GM19455 (cell line): ENCODE data around the gene SLC2A4RG.

Experiments
- ATAC-seq: cut with Tn5 transposase; IDR thresholded peaks from one replicate; pipeline ENCODE4 v1.9.1; 2021; ENCODE audit not compliant: unreplicated experiment

The SLC2A4RG gene

DNA sequence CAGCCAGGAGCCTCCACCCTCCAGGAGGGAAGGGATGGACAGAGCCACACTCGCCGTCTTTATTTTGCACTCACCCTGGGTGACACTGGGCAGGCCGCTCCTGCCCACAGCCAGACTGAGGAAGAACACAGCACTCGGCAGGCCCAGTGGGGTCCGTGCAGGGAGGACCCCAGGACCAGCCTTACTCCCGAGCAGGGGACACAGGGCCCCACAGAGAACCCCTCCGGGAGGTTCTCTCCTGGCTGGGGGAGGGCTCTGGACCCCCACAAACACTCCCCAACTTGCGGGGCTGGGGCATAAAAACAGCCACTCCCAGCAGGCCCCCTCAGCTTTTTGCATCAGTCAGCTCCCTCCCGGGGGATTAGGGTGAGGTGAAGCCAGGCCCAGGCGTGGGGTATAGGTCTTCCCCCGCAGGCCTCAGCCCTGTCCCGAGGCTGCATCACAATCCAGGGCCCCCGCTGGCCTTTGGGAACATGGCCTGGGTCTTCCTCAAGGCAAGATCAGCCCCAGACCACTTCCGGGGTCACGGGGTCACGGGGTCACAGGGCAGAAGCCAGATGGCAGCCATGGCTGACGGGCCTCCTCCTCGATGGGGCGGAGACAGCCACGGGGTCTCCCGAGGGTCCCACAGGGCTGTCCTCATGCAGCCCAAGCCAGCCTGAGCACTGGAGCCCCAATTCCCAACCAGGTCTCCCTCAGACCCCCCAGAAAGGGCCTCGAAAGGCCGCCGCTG lies 39.9 kb upstream of the SLC2A4RG start:
- ATAC-seq = no peak

DNA sequence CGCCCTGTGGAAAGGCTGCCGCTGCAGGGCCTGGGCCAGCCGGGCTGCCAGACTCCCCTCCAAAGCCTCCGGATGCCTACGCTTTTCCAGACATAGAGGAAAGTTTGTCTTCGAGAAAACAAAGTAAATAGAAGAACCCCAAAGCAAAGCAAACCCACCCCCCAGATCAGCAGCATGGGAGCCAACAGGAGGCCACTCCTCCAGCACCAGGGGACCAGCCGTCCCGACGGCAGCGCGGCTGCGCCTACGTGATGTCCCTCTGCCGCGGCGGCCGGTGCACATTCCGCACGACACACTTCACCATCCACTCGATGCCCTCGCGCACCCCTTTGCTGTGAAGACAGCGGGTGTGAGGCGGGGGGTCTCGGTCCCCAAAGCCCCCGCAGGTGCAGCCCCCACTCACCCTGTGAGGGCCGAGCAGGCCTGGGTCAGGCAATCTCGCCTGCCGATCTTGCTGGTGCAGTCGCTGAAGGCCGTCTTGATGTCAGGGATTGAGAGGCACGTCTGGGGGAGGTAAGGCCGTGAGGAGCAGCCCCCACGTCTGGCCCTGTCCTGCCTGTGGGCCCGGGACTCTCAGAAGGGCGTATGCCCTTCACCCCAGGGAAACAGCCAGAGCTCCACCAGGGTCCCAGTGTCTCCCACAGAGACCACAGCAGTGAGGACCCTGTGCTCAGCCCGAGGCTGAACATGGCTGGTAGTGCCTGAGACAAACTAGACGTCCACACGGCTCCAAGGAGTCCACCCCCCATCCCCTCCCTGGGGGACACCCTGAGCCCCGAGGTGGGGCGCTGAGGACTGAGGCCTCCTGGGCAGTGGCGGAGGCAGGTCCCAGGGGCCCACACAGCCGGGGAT lies 39.2 kb upstream of the SLC2A4RG start:
- ATAC-seq = no peak

DNA sequence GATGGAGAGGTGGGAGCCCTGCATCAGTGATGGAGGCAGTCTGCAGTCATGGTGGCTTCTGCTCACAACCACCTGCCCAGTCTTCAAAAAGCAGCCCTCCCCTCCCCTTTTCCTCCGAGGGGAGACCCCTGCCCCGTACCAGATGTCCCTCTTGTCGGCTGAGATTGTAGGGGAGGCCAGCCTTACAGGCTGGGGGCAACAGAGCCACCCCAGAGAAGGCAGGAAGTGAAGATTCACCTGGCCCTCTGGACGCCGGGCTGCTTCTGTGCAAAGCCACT lies 38.6 kb upstream of the SLC2A4RG start:
- ATAC-seq = no peak

DNA sequence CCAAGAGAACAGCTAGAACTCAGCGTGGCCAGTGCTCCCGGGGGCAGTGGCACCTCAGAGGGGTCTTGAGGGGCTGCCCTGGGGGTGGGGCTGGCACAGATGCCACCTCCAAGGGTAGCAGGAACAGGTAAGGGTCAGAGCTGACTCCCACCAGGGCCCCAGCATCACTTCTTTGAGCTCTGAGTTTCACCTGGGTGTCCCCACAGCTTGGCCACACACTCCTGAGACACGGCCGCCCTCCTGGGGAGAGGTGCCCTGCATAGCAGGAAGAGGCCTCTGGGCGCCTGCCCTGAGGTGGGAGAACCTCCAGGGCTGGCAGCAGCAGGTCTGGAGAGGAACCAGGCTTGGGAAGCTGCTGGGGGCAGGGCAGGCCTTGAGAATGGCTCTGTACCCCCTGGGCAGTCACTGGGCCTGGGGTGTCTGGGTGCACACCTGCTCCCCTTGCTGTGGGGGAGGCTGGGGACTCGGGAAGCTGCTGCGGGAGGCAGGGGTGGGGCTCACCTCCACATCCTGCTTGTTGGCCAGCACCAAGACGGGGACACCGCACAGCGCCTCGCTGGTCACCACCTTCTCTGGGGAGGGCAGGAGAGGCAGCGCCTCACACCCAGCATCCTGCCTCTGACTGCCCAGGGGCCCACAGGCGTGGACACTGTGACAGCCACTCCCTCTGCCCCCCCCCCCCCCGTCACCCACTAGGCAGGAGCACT lies 38.1 kb upstream of the SLC2A4RG start:
- ATAC-seq = no peak

DNA sequence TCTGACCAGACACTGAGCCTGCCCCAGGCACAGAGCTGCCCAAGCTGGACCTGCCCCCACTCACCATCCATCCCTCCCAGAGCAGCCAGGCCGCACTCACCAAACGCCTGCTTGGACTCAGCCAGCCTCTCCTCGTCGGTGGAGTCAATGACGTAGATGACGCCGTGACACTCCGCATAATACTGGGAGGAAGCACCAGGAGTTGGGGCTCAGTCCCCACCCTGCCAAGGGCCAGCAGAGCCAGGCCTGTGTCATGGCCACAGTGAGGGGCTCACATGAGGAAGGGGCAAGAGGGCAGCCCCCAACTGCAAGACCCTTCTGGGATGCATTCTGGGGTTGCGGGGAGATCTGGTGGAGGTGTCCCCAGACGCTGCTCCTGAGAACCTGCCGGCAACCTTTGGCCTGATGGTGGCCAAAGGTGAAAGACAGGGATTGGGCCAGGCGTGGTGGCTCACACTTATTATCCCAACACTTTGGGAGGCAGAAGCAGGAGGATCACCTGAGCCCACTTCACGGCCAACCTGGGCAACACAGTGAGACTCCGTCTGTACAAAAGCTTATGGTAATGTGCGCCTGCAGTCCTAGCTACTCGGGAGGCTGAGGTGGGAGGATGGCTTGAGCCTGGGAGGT lies 37.4 kb upstream of the SLC2A4RG start:
- ATAC-seq = no peak

DNA sequence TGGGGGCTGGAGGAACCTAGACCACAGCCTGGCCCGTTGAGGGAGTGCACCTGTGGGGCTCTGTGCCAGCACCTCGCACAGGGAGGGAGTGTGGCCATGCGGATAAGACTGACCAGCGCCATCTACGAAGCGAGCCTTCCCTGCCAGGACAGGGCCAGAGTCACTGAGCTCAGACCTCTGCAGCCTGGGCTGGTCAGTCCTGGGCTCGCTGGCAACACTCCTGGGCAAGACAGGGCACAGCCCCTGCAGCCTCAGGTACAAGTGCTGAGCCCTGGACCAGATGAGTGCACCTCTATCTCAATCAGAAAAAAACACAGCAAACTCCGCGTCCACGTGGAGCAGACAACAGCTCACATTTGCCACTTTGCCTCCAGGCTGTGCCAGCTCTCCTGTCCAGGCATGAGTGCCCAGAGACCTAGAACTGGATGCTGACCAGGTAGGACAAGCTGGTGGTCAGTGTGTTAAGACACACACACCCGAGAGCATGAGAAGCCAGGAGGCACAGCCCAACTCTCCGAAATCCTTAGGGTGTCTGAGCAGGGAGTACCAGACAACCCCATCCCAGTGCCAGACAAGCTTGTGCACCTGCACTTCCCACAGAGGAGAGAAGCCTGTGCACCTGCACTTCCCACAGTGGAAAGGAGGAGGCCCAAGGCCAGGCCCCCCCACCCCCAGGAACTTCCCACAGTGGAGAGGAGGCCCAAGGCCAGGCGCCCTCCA lies 36.7 kb upstream of the SLC2A4RG start:
- no peak for ATAC-seq

DNA sequence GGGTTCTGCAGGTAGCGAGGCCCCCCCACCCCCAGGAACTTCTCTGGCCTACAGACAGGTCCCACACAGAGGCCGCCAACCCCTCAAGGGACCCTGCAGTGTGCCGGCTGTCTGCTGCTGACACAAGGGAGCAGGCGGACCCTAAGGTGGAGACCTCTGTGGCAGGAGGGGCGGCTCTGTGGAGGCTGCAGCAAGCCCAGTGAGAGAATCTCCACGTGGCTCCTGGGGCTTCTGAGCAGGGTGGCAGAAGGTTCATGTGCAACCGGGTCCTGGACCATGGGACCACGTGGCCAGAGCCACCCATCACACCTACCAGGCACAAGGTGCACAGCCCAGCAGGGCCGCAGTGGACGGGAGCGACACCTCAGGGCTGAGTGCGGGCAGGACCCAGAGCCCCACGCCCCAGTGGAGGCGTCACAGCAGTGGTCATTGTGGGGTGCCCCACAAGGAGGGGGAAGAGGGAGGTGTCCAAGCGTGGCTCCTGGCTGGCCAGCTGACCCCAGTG lies 36.1 kb upstream of the SLC2A4RG start:
- no peak for ATAC-seq

DNA sequence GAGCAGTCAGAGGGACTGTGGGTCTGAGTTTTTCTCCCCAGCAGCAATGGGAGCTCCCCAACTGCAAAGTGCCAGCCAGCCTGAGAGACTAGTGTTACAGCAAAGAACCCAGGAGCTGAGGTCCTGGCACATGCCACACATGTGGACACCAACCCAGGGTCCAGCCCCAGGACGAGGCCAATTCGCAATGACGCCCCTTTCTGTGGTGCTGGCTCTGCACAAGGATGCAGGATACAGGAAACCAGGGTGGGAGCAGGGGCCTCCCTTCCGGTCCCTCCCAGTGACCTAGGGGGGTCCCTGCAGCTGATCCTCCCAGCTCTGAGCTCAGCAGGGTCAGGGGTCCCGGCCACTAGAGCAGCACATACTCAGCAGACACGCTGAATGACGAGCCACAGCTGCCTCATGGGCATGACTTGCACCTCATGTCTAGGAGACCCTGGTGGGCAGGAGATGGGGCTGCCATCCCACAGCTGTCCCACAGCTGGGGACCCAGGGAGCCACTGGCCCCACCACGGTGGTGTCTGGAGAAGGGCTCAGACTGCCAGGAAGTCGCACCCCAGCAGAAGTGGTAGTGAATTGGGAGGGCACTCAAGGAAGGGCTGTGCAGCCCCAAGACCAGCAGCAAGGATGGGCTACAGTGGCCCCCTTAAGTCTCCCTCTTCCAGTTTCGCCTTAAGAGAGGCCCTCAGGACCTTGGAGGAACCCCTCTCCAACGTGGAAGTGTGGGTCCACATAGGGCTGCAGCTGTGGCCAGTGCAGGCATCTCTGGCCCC lies 35.4 kb upstream of the SLC2A4RG start:
- ATAC-seq = no peak

DNA sequence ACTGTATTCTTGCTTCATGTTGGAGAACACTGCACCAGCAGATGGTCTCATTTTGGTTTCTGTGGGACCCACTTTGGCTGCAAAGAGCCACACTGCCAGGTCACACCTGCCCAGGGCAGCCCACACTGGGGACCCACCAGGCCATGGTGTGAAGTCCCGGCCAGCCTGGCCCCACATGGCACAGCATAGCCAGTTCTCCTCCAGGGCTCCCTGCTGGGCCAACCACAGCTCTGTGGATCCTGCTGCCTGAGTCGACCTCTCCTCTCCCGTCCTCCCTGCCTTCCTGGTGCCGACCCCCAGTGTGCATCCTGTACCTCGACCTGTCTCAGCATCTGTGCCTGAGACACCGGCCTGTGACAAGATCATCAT lies 34.8 kb upstream of the SLC2A4RG start:
- ATAC-seq = no peak

DNA sequence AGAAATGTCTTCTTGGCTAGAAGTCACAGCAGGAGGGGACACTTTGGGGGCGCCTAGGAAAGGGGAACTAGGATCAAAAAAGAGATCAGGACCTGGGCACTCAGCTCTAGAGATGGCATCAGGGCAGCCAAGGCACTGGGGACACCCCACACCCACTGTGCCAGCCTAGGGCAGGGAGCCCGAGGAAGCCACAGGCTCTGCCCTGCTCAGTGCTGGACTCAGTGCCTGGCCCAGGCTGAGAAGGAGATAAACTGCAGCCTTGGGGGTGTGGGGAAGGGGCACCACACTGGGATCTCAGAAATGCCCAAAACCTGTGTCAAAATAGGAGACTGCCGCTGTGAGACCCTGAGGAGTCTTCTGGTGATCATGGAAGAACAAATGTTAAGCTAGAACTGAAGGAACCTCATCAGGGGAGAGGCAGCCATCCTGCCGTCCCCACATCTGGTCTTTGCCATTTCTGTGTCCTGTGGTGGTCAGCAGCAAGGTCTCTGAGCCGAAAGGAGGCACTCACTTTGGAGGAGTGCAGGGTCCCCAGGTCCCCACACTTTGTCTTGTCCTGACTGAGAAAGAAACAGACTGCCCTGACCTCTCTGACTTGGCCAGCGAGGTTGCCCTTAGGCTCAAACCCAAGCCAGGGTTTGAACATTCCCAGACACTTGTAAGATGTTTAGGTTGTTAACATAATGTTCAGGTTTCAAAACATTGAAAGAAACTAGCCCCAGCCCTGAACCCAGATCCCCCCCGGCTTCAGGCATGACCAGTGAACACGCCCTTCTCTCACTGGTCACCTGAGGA lies 34.1 kb upstream of the SLC2A4RG start:
- no peak for ATAC-seq

DNA sequence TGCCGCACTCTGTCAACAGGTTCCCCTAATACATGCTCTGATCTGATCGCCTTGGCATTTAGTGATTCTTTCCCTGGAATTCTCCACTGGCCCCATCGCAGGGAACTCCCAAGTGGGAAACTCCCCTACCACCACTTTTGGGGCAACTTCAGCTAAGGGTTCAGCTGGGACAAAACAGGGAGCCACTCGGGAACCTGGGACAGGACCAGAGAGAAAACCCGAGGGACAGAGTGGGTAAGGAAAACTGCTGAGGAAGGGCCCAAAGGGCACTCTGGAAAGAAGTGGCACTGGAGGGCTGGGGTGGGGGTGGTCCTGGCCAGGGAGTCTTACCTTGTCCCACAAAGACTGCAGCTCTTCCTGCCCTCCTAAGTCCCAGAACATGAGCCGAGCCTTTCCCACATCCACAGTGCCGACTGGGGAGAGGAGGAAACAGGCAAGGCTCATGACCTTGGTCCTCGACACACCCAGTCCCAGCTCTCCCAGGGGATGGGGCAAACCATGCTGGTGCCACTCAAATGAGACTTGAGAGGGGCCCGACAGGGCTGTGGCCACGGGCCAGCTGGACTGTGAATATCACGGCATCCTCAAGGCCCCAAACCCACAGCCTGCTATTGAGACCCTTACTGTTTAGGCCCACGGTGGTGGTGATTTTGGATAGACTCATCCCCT lies 33.4 kb upstream of the SLC2A4RG start:
- ATAC-seq = no peak

DNA sequence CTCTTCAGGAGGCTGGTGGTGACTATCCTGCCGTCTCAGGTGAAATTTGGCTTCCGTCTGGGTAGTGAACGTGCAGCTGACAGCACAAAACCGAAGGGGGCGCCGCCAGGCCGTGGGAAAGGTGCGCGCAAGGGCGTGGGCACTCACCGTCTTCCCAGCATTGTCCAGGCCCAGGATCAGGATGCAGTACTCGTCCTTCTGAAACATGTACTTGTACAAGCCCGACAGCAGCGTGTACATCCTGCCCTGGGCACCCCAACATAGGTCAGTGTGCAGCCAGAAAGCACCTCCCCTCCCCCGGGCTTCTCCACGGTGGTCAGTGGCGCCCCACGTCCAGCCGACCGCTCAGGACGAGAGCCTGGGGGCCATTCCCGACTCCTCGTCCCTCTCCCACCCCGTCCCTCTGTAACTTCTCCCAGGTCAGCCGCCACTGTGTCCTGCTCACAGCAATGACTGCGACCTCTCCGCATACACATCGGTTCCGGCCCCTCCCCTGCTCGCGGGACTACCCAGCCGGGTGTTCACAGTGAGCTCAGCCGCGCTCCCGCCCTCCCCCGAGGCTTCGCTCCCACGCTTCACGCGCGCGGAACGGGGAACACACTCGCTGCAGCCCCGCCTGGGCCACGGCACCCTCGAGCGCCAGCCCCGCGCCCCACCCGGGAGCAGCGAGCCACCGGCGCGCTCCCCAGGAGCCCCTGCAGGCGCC lies 32.6 kb upstream of the SLC2A4RG start:
- ATAC-seq = peak; percentile 20

DNA sequence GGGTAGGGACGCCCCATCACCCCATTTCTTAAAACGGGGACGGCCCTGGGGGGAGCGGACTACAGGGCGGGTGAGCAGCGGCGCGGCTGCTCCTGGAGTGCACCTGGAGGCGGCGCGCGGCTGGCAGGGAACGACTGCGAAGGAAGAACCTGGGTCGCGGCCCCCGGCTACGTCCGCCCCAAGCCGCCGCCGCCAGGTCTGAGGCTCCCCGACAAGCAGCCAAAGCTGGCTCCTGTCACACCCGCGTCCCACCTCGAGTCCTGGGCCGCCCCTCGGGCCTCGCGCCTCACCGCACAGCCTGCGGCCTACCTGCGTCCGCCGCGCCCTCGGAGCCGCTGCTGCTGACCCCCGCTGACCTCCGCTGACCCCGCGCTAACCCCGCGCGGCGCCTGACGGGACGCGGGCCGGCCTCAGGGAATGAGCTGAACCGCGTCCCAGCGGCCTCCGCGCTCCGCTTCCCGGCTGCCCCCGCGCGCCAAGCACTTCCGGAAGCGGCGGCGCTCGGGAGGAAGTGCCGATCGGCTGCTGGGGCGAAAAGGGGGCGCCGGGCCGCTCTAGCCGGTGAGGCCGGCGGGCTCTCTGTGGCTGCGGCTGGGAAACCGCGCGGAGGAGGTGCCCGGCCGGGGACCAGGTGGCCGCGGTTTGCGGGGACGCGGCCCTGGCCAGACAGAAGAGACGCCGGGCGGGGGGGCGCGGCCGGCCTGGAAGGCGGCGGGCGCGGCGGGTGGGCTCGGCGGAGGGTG lies 31.8 kb upstream of the SLC2A4RG start, which contains the start of the genes ARFRP1 and ZGPAT:
Gene ARFRP1 (minus strand): TSS at position 419 of the 743 bp plus-strand sequence. CDS start 885 bp downstream, outside the sequence.
Gene ZGPAT (plus strand): TSS at position 482 of the 743 bp plus-strand sequence. CDS start 542 bp downstream, outside the sequence.
- ATAC-seq = peak; percentile 55

DNA sequence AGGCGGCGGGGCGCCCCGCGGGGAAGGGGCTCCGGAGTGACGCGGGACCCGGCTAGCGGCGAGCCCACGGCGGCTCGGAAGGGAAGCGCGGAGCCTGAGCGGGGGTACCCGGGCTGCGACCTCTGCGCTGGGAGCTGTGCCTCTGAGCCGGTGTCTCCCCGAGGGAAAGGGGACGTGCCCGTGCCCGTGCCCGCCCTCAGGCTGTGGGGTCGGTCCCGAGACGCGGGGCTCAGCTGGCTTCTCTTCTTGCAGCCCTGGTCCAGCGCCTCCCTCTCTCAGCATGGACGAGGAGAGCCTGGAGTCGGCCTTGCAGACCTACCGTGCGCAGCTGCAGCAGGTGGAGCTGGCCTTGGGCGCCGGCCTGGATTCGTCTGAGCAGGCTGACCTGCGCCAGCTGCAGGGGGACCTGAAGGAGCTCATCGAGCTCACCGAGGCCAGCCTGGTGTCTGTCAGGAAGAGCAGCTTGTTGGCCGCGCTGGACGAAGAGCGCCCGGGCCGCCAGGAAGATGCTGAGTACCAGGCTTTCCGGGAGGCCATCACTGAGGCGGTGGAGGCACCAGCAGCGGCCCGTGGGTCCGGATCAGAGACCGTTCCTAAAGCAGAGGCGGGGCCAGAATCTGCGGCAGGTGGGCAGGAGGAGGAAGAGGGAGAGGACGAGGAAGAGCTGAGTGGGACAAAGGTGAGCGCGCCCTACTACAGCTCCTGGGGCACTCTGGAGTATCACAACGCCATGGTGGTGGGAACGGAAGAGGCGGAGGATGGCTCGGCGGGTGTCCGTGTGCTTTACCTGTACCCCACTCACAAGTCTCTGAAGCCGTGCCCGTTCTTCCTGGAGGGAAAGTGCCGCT lies 31.1 kb upstream of the SLC2A4RG start:
- ATAC-seq = peak; percentile 20

DNA sequence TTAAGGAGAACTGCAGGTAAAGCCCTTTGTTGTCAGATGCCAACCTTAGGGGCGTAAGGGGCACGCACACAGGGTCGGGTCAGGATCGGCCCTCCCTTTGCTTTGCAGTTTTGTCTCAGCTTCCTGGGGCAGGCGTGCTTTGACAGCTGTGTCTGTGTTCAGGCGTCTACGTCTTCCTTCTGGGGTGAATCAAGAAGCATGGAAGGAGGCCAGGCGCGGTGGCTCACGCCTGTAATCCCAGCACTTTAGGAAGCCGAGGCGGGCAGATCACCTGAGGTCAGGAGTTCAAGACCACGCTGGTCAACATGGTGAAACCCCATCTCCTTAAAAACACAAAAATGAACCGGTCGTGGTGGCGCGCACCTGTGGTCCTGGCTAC lies 30.4 kb upstream of the SLC2A4RG start:
- no peak for ATAC-seq

DNA sequence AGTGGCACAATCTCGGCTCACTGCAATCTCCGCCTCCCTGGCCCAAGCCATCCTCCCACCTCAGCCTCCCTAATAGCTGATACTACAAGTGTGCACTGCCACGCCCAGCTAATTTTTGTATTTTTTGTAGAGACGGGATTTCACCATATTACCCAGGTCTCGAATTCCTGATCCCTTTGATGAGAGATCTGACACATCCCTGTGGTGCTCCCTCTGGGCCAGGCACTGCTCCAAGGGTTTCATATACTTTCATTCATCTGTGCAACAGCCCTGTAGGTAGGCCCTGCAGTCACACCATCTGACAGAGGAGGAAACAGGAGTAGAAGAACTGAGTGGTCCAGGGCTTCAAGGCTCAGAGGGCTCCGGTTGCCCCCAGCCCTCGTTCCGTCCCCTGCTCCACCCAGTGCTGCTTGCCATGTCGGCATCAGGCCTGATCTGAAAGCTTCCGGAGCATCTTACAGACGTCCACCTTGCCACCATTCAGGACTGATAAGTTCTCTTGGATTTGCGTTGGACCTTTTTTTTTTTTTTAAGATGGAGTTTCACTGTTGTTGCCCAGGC lies 28.4 kb upstream of the SLC2A4RG start:
- ATAC-seq = no peak
